GM18517 (cell line): ENCODE measurements around the gene CAMK1D.
"Not testable (repeated sequence)": the region's sequence is repeated elsewhere in the genome, so short reads cannot be mapped to it uniquely, and the experiment has no call there.

Experiments used
- ATAC-seq: cut with Tn5 transposase; IDR thresholded peaks from one replicate; pipeline ENCODE4 v1.9.1; 2021; ENCODE audit warnings: mild to moderate bottlenecking, moderate library complexity; ENCODE audit not compliant: unreplicated experiment

Gene CAMK1D

GRCh38 chr10:12489806-12490205 is 140.5 kb downstream of the CAMK1D start:
- ATAC-seq, result no peak

DNA sequence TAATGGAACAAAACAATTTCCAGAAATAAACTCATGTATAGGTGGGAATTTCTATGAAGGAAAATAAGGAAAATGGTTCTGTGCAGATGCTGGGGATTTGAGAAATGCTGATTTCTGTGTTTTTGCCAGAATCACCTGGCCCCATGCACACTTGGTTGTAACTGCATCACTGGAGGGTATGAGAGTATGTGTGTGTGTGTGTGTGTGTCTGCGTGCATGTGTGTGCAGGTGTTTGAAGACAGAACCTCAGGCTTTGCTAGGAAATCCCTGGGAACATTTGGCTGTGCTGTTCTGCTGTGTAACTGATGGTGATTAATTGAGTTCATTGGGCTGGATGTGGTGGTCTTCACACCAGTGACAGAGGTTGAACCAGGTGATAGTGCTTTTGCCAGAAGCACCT is 141.6 kb downstream of the CAMK1D start:
- ATAC-seq, result no peak

- ATAC-seq, result no peak
Observed at GRCh38 chr10:12491491-12491890, 142.1 kb downstream of the CAMK1D start.

- ATAC-seq, result no peak
Observed at GRCh38 chr10:12492016-12492415, 142.7 kb downstream of the CAMK1D start.

GRCh38 chr10:12497046-12497445 is 147.7 kb downstream of the CAMK1D start:
- ATAC-seq, result not testable (repeated sequence)

GRCh38 chr10:12499076-12499986 is 150.0 kb downstream of the CAMK1D start:
- no peak for ATAC-seq

DNA sequence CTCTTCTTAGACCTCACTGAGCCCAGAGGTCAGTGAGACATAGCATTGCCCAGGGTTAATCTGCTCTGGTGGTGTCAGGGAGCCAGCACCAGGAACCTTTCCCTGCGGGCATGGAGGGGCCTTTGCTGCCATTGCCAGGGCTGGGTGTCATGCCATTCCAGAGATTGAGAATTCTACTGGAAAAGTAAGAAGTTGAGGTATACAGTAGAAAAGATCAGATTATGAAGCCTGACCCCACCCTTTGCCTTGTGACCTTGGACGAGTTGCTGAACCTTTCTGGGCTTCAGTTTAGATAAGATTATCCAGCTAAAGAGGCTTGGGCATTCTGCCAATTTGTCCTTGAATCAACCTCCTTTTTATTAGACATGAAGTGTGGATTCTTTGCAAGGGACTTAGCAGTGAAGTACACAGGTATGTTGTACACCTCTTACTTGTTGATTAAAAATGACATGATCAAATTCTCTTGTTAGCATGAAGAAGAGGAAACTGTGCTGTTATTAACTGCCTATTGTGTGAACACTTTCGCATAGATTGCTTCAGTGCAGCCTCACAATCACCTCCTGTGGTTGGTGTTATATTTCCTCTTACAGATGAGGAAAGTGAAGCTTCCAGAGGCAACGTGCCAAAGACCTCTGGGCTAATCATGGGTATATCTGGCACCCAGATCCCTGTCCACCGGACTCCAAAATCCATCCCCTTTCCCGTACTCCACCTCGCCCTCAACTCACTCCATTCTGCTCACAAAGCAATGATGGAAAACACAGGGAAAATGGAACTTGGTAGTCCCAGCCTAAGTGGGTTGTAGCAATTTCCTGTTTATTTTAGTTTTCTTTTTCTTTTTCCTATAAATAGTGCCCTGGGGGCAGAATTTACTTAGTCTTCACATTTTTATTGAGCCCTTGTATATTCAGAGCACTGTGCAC is 151.3 kb downstream of the CAMK1D start:
- ATAC-seq, result no peak

- ATAC-seq, result no peak
Observed at GRCh38 chr10:12501324-12501723, 152.0 kb downstream of the CAMK1D start.

DNA sequence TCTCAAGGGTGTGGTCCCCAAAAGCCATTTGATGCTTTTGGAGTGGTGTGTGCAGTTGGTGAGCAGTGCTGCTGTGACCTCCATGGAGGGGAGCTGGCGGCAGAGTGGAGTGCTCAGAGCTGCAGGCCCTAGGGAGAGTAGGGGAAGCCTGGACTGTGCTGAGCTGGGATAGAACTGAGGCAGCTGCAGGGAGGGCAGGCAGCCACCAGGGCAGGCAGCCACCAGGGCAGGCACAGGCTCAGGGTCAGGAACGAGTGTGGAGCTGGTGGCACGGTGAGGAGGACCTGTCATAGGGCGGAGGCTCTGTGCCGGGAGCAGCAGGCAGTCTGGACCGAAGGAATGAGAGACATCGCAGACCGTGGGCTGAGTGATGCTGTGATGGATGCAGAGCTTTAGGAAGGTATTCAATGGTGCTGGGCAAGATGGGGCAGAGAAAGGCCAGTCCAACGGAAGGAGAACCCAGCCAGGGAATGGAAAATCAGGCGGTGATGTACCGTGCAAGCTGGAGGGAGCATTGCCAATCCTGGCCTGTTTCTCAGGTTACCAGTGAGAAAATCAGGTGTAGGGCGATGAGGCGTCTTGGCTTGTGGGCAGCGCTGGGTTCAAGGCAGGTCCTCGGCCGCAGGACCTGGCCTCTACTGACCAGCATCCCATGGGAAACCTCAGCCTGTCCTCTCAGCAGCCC is 152.6 kb downstream of the CAMK1D start:
- no peak for ATAC-seq

GRCh38 chr10:12502526-12503274 is 153.4 kb downstream of the CAMK1D start:
- ATAC-seq, result no peak

GRCh38 chr10:12503311-12503710 is 154.0 kb downstream of the CAMK1D start:
- ATAC-seq, result no peak

DNA sequence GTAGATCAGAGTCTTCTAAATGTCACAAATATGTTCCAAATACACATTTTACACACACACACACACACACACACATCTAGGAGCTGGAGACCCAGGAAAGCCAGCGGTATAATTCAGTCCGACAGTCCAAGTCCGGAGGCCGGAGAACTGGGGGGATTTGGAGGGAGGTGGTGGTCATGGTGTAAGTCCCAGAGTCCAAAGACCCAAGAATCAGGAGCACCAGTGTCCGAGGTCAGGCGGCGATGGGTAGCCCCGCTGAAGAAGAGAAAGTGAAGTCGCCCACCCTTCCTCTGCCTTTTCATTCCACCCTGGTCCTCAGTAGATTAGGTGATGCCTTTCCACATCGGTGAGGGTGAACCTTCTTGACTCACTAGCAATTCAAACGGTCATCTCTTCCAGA is 154.8 kb downstream of the CAMK1D start:
- ATAC-seq, result no peak

GRCh38 chr10:12504628-12505027 is 155.3 kb downstream of the CAMK1D start:
- ATAC-seq, result no peak

DNA sequence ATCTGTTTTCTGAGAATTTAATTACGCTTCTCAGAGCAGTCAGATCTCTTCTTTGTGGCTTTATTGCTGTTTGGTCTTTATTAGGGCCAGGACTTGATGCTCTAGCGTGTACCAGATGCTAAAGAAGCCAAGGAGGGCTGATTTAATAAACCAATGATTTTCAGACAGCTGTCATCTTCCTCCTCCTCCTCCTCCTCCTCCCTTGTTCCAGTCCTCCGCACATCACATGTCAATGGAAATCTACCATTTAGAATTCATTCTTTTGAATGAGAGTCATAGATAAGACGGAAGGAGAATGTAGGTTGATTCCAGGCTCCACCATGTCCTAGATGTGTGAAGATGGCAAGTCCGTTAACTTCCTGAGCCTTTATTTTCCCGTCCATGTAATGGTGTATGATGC is 156.3 kb downstream of the CAMK1D start:
- ATAC-seq, result no peak

GRCh38 chr10:12507165-12507850 is 158.0 kb downstream of the CAMK1D start:
- ATAC-seq, result no peak

DNA sequence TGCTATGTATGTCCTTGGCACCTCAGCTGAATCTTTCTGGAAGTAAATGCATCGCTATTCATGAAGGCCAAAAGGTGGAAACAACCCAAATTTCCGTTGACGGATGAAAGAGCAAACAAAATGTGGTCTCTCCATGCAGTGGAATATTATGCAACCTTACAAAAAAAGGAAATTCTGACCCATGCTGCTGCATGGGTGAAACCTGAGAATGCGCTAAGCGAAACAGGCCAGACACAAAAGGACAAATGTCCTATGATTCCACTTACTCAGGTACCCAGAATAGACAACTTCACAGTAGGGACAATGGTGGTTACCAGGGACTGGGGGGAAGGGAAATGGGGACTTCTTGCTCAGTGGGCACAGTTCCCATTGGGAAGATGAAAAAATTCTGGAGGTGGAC is 158.8 kb downstream of the CAMK1D start:
- no peak for ATAC-seq

DNA sequence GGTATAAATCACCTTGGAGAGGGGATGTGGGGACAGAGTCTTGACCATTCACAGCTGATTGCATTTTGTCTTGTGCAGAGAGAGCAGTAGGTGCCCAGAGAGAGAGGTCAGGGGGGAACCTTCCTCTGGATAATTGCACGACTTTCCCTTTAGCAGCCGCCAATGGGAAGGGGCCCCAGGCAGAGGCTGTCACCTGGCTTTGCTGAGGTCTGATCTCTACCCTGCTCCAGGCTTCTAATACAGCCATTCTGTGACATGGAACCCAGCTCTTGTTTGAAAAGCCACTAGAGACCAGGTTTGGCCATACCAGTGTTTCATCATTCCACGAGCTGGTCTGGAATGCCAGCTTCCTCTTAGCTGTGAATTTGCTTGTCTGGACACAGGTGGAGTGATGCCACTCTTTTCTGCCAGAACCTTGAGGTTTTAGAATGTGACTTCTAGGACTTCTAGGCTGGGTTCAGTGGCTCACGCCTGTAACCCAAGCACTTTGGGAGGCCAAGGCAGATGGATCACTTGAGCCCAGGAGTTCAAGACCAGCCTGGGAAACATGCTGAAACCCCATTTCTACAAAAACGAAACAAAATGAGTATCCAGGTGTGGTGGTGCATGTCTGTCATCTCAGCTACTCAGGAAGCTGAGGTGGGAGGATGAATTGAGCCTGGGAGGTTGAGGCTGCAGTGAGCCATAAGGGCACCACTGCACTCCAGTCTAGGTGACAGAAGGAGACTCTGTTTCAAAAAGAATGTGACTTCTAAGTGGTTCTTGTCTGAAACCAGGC is 159.9 kb downstream of the CAMK1D start:
- no peak for ATAC-seq

- no peak for ATAC-seq
Observed at GRCh38 chr10:12509794-12510100, 160.4 kb downstream of the CAMK1D start.

- ATAC-seq, result no peak
Observed at GRCh38 chr10:12510501-12510941, 161.2 kb downstream of the CAMK1D start.
